ENCODE measurements around the gene BHLHA15.

Gene BHLHA15

GRCh38 chr7:98231493-98232262 lies 20.4 kb downstream of the BHLHA15 start:
- no peak overlapping the region for H3K4me3 ChIP-seq (ENCODE audit: low read length)
- TF ChIP-seq ZNF274 (IDR thresholded peaks at IDR 0.05; ENCODE audit: low read depth, low read length): no peak

DNA sequence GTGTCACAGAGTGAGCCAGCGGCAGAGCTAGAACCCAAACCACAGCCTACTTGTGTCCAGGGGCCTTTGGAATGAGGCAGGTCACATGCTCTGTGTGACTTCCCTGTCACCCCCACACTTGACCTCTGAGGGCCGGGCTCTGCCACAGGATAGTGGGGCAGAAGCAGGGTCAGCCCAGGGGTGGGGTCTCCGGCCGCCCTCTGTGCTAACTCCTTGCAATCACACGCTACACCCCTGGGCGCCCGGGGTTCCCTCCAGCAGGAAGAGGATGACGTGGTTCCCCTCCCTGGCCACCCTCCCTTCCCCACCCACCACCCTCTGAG lies 21.0 kb downstream of the BHLHA15 start:
- no peak for TF ChIP-seq ZNF274 (IDR thresholded peaks at IDR 0.05; ENCODE audit: low read depth, low read length)
- H3K4me3 ChIP-seq (ENCODE audit: low read length): no peak overlapping the region

DNA sequence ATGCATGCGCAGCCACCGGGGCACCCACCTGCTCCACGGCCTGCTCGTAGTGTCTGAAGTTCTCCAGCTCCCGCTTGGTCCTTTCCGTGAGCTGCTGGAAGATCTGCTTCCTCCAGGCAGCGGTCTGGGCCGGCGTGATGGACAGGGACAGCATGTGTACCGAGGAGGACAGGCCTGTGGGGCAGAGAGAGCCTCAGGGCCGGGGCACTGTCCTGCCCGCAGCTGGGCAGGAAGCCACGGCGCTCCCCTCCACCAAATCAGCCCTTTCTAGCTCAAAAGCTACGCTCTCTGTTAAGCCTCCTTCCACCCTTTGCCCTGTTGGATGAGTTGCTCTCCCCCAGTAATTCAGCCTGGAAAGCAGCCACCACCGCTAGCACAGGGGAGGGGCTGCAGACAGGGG lies 21.6 kb downstream of the BHLHA15 start:
- TF ChIP-seq ZNF274 (IDR thresholded peaks at IDR 0.05; ENCODE audit: low read depth, low read length): no peak
- no peak overlapping the region for H3K4me3 ChIP-seq (ENCODE audit: low read length)

GRCh38 chr7:98233219-98234070 lies 22.2 kb downstream of the BHLHA15 start:
- no peak overlapping the region for H3K4me3 ChIP-seq (ENCODE audit: low read length)
- TF ChIP-seq ZNF274 (IDR thresholded peaks at IDR 0.05; ENCODE audit: low read depth, low read length): no peak

DNA sequence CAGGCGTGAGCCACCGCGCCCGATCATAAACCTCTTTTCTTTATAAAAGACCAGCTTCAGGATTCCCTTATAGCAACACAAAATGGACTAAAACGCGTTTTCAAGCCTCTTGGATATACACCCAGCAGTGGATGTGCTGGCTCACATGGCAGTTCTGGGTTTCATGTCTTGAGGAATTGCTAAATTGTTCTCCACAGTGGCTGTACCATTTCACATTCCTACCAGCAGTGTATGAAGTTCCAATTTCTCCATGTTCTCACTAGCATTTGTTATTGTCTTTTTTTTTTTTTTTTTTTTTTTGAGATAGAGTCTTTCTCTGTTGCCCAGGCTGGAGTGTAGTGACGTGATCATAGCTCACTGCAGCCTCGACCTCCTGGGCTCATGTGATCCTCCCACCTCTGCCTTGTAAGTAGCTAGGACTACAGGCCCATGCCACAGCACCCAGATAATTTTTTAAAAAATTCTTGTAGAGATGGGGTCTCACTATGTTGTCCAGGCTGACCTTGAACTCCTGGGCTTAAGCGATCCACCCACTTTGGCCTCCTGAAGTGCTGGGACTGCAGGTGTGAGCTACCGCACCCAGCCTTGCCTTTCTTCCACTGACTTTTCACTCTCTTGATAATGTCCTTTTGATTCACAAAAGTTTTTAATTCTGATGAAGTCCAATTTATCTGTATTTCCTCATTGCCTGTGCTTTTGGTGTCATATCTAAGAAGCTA lies 23.3 kb downstream of the BHLHA15 start:
- TF ChIP-seq ZNF274 (IDR thresholded peaks at IDR 0.05; ENCODE audit: low read depth, low read length): no peak
- H3K4me3 ChIP-seq (ENCODE audit: low read length): no peak overlapping the region

DNA sequence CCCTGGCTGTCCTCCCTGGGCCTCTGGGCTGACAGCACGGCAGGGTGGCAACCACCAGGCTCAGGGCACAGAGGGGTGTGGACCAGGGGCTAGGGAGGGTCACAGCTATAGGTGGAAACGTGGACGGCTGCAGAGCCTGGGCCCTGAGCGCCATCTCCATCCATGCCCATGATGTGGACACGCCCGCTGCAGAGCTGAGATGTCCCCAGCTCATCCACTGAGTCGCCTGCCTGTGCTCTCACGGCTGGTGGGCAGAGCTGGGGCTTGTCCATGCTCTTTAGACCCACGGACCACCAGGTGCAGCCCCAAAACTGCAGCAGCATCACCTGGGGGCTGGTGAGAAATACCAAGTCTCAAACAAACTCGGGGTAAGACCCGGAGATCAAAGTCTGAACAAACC lies 24.7 kb downstream of the BHLHA15 start:
- no peak for TF ChIP-seq ZNF274 (IDR thresholded peaks at IDR 0.05; ENCODE audit: low read depth, low read length)
- no peak overlapping the region for H3K4me3 ChIP-seq (ENCODE audit: low read length)

- no peak overlapping the region for H3K4me3 ChIP-seq (ENCODE audit: low read length)
- no peak for TF ChIP-seq ZNF274 (IDR thresholded peaks at IDR 0.05; ENCODE audit: low read depth, low read length)
These were observed 25.3 kb downstream of the BHLHA15 start for GRCh38 chr7:98236355-98237185.

DNA sequence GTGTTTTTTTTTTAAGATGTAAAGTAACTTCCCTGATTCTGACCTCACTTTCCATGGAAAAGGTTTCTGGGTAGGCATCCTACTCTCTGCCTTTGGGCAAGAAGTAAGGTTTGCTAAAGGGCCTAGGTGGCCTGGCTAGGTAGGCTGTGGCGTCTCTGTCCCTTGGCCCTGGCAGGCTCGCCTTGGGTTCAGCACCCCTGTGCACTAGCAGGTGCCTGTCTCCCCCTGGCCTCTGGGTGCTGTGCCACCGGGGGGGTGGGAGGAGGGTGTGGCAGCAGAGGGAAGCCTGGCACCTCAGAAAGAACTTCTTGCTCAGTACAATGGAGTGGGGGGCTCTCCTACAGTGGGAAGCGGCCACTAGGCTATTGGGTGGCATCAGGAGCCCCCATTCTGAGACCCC lies 26.8 kb downstream of the BHLHA15 start:
- H3K4me3 ChIP-seq (ENCODE audit: low read length): no peak overlapping the region
- no peak for TF ChIP-seq ZNF274 (IDR thresholded peaks at IDR 0.05; ENCODE audit: low read depth, low read length)

- no peak for TF ChIP-seq ZNF274 (IDR thresholded peaks at IDR 0.05; ENCODE audit: low read depth, low read length)
- H3K4me3 ChIP-seq (ENCODE audit: low read length): no peak overlapping the region
These were observed 27.7 kb downstream of the BHLHA15 start for GRCh38 chr7:98238976-98239375.

DNA sequence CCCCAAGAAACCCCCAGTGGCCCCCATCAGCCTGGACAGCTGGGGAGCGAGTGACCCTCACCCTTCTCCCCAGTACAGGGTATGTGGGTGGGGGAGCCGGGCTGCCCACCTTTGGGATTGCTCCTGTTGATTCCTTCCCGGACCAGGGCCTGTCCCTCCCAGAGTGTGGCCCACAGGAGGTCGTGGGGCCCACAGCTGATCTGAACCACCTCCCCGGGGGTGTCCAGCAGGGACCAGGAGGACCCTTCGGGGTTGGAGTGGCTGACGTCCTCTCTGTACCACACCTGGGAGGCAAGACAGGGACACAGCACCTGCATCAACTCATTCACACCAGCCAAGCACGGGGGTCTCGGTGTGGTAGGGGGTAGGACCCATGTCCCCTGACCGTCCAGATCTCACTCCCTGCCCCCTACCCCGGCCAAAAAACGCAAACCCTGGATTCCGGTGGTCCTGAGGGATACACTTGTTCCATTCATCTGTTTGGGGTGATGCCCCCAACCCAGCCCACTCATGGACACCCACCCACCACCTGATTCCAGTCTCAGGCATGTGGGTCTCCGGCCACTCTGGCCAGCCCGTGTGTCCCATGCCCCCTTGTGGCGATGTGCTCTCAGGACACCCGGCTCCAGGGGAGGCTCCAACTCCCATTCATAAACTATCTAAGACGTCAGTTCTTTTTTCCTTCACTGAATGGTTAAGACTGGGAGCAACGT lies 29.9 kb downstream of the BHLHA15 start:
- no peak overlapping the region for H3K4me3 ChIP-seq (ENCODE audit: low read length)
- no peak for TF ChIP-seq ZNF274 (IDR thresholded peaks at IDR 0.05; ENCODE audit: low read depth, low read length)

GRCh38 chr7:98241674-98242241 lies 30.5 kb downstream of the BHLHA15 start:
- no peak for TF ChIP-seq ZNF274 (IDR thresholded peaks at IDR 0.05; ENCODE audit: low read depth, low read length)
- no peak overlapping the region for H3K4me3 ChIP-seq (ENCODE audit: low read length)

DNA sequence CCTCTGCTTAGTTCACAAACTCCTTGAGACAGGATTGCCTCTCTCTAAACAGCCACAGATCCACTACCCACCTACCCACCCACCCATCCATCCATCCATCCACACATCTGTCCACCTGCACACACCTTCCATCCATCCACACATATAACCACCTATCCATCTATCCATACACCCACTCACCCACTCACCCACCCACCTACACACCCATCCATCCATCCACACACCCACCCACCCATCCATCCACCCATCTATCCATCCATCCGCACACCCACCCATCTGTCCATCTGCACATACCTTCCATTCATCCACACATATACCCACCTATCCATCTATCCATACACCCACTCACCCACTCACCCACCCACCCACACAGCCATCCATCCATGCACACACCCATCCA lies 31.1 kb downstream of the BHLHA15 start:
- H3K4me3 ChIP-seq (ENCODE audit: low read length): no peak overlapping the region
- no peak for TF ChIP-seq ZNF274 (IDR thresholded peaks at IDR 0.05; ENCODE audit: low read depth, low read length)

DNA sequence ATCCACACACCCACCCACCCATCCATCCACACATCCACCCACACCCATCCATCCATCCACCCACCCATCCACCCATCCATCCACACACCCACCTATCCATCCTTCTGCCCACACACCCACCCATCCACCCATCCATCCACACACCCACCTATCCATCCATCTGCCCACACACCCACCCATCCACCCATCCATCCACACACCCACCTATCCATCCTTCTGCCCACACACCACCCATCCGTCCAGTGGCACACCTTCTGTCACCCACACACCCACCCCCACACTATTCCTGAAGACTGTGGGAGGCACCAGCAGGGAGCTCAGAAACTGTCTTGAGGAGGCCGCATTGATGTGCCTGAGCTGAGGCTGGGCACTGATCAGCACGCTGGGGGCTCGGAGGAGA lies 31.7 kb downstream of the BHLHA15 start:
- TF ChIP-seq ZNF274 (IDR thresholded peaks at IDR 0.05; ENCODE audit: low read depth, low read length): no peak
- no peak overlapping the region for H3K4me3 ChIP-seq (ENCODE audit: low read length)
